ENCODE data around the gene GPR37L1.

GPR37L1 gene

GRCh38 chr1:202149566-202149965 lies 26.8 kb downstream of the GPR37L1 start:
- H3K4me2 ChIP-seq (ENCODE audit: low read length): no peak overlapping the region
- H3F3A ChIP-seq (ENCODE audit: control insufficient read depth, insufficient read depth): peaks cover 19% of the 10 kb centered on the region
- peaks cover 9% of the 10 kb centered on the region for H3K4me1 ChIP-seq (ENCODE audit: control insufficient read depth, low read length)
- H4K20me1 ChIP-seq (ENCODE audit: control insufficient read depth, insufficient read depth, low read depth, low read length): peaks cover 3% of the 10 kb centered on the region; the same call in 1 of the 2 replicates
- TF ChIP-seq EZH2phosphoT487 (IDR thresholded peaks at IDR 0.05; ENCODE audit: borderline replicate concordance, low read length) (no peak), CTCF (IDR thresholded peaks at IDR 0.05; ENCODE audit: low read depth, low read length, poor library complexity, severe bottlenecking) (no peak)
- H3K27ac ChIP-seq (ENCODE audit: low read depth, low read length): no peak overlapping the region
- no peaks in the 10 kb centered on the region for H3K9me2 ChIP-seq (replicated peaks; ENCODE audit: control insufficient read depth, low read length)
- H3K79me2 ChIP-seq (ENCODE audit: control insufficient read depth, low read length): peaks cover 4% of the 10 kb centered on the region
- no peaks in the 10 kb centered on the region for H3K9me3 ChIP-seq (ENCODE audit: control insufficient read depth, insufficient read depth, low read length)
- no peak overlapping the region for H3K4me3 ChIP-seq (ENCODE audit: low read length)
- H3K27me3 ChIP-seq (ENCODE audit: control insufficient read depth, low read length): no peaks in the 10 kb centered on the region
- peaks cover 74% of the 10 kb centered on the region for H3K36me3 ChIP-seq (ENCODE audit: control insufficient read depth, low read length)

- Histone ChIP-seq H3K36me3 (ENCODE audit: control insufficient read depth, low read length) (peaks cover 80% of the 10 kb centered on the region), H3K4me2 (ENCODE audit: low read length) (no peak overlapping the region), H3K9me2 (replicated peaks; ENCODE audit: control insufficient read depth, low read length) (no peaks in the 10 kb centered on the region), H4K20me1 (ENCODE audit: control insufficient read depth, insufficient read depth, low read depth, low read length) (peaks cover 3% of the 10 kb centered on the region; the same call in 1 of the 2 replicates), H3K4me1 (ENCODE audit: control insufficient read depth, low read length) (peaks cover 10% of the 10 kb centered on the region), H3K9me3 (ENCODE audit: control insufficient read depth, insufficient read depth, low read length) (no peaks in the 10 kb centered on the region), H3K27me3 (ENCODE audit: control insufficient read depth, low read length) (no peaks in the 10 kb centered on the region), H3K79me2 (ENCODE audit: control insufficient read depth, low read length) (no peaks in the 10 kb centered on the region; the same call in 1 of the 2 replicates), H3K4me3 (ENCODE audit: low read length) (no peak overlapping the region), H3F3A (ENCODE audit: control insufficient read depth, insufficient read depth) (peaks cover 18% of the 10 kb centered on the region), H3K27ac (ENCODE audit: low read depth, low read length) (no peak overlapping the region)
- TF ChIP-seq EZH2phosphoT487 (IDR thresholded peaks at IDR 0.05; ENCODE audit: borderline replicate concordance, low read length): no peak
- no peak for TF ChIP-seq CTCF (IDR thresholded peaks at IDR 0.05; ENCODE audit: low read depth, low read length, poor library complexity, severe bottlenecking)
These were observed 27.5 kb downstream of the GPR37L1 start for GRCh38 chr1:202150187-202150586.

GRCh38 chr1:202150602-202151001 lies 27.9 kb downstream of the GPR37L1 start:
- Histone ChIP-seq H4K20me1 (ENCODE audit: control insufficient read depth, insufficient read depth, low read depth, low read length) (peaks cover 3% of the 10 kb centered on the region; the same call in 1 of the 2 replicates), H3K27ac (ENCODE audit: low read depth, low read length) (no peak overlapping the region), H3K4me1 (ENCODE audit: control insufficient read depth, low read length) (peaks cover 11% of the 10 kb centered on the region), H3K36me3 (ENCODE audit: control insufficient read depth, low read length) (peaks cover 84% of the 10 kb centered on the region), H3K9me3 (ENCODE audit: control insufficient read depth, insufficient read depth, low read length) (no peaks in the 10 kb centered on the region), H3K27me3 (ENCODE audit: control insufficient read depth, low read length) (no peaks in the 10 kb centered on the region), H3K9me2 (replicated peaks; ENCODE audit: control insufficient read depth, low read length) (no peaks in the 10 kb centered on the region), H3K79me2 (ENCODE audit: control insufficient read depth, low read length) (no peaks in the 10 kb centered on the region; the same call in 1 of the 2 replicates), H3K4me2 (ENCODE audit: low read length) (no peak overlapping the region), H3K4me3 (ENCODE audit: low read length) (no peak overlapping the region), H3F3A (ENCODE audit: control insufficient read depth, insufficient read depth) (peaks cover 18% of the 10 kb centered on the region)
- no peak for TF ChIP-seq CTCF (IDR thresholded peaks at IDR 0.05; ENCODE audit: low read depth, low read length, poor library complexity, severe bottlenecking)
- no peak for TF ChIP-seq EZH2phosphoT487 (IDR thresholded peaks at IDR 0.05; ENCODE audit: borderline replicate concordance, low read length)

Data from DOHH2 (cell line).